DOHH2 (cell line): ENCODE data around the gene PON1.

Source experiments
- H3F3A ChIP-seq: fragments of 200-600 bp; sonication (generic), shearing (Covaris generic); 2 replicates; pipeline ENCODE4 v1.6.0; 2016; ENCODE audit warnings: antibody characterized with exemption, mild to moderate bottlenecking; ENCODE audit not compliant: control insufficient read depth, insufficient read depth
- H3K27ac ChIP-seq: fragments of 200-600 bp; sonication (generic); 2 replicates; pipeline ENCODE4 v1.5.1; 2014; ENCODE audit warnings: low read depth, mild to moderate bottlenecking, low read length, moderate library complexity
- H3K27me3 ChIP-seq: fragments of 200-600 bp; sonication (generic); 2 replicates; pipeline ENCODE4 v1.6.1; 2014; ENCODE audit warnings: mild to moderate bottlenecking, low read length, mixed read lengths; ENCODE audit not compliant: control insufficient read depth
- H3K36me3 ChIP-seq: fragments of 200-600 bp; sonication (generic); 2 replicates; pipeline ENCODE4 v1.6.1; 2014; ENCODE audit warnings: mild to moderate bottlenecking, low read length, moderate library complexity, mixed read lengths; ENCODE audit not compliant: control insufficient read depth
- H3K4me1 ChIP-seq: fragments of 200-600 bp; sonication (generic); 2 replicates; pipeline ENCODE4 v1.6.1; 2014; ENCODE audit warnings: mild to moderate bottlenecking, low read length, mixed read lengths; ENCODE audit not compliant: control insufficient read depth
- H3K4me2 ChIP-seq: fragments of 200-600 bp; sonication (generic); 2 replicates; pipeline ENCODE4 v1.6.0; 2014; ENCODE audit warnings: mild to moderate bottlenecking, low read length, moderate library complexity
- H3K4me3 ChIP-seq: fragments of 200-600 bp; sonication (generic); 2 replicates; pipeline ENCODE4 v1.5.1; 2014; ENCODE audit warnings: mild to moderate bottlenecking, low read length, mixed read lengths
- H3K79me2 ChIP-seq: fragments of 200-600 bp; sonication (generic); 2 replicates; pipeline ENCODE4 v1.6.1; 2014; ENCODE audit warnings: mild to moderate bottlenecking, low read length, mixed read lengths; ENCODE audit not compliant: control insufficient read depth
- H3K9me2 ChIP-seq: fragments of 200-600 bp; sonication (generic); replicated peaks from 2 replicates; pipeline ENCODE4 v1.6.1; 2014; ENCODE audit warnings: mild to moderate bottlenecking, low read length, mixed read lengths; ENCODE audit not compliant: control insufficient read depth
- H3K9me3 ChIP-seq: fragments of 200-600 bp; sonication (generic); 2 replicates; pipeline ENCODE4 v1.6.1; 2014; ENCODE audit warnings: antibody characterized with exemption, low read length, mixed read lengths; ENCODE audit not compliant: control insufficient read depth, insufficient read depth
- H4K20me1 ChIP-seq: fragments of 200-600 bp; sonication (generic); 2 replicates; pipeline ENCODE4 v1.6.0; 2014; ENCODE audit warnings: low read depth, mild to moderate bottlenecking, antibody characterized with exemption, low read length, moderate library complexity; ENCODE audit not compliant: control insufficient read depth, insufficient read depth
- EZH2phosphoT487 ChIP-seq: fragments of 200-600 bp; sonication (generic); IDR thresholded peaks from 2 replicates; pipeline ENCODE4 v1.6.1; 2017; ENCODE audit warnings: borderline replicate concordance, mild to moderate bottlenecking, antibody characterized with exemption, low read length, moderate library complexity, mixed read lengths
- TF ChIP-seq, protein P1 (sequence below): fragments of 200-600 bp; sonication (generic); IDR thresholded peaks from one replicate; pipeline ENCODE4 v1.5.1; 2014; ENCODE audit warnings: antibody characterized with exemption, mild to moderate bottlenecking, low read depth, low read length; ENCODE audit not compliant: poor library complexity, severe bottlenecking

Gene PON1

DNA sequence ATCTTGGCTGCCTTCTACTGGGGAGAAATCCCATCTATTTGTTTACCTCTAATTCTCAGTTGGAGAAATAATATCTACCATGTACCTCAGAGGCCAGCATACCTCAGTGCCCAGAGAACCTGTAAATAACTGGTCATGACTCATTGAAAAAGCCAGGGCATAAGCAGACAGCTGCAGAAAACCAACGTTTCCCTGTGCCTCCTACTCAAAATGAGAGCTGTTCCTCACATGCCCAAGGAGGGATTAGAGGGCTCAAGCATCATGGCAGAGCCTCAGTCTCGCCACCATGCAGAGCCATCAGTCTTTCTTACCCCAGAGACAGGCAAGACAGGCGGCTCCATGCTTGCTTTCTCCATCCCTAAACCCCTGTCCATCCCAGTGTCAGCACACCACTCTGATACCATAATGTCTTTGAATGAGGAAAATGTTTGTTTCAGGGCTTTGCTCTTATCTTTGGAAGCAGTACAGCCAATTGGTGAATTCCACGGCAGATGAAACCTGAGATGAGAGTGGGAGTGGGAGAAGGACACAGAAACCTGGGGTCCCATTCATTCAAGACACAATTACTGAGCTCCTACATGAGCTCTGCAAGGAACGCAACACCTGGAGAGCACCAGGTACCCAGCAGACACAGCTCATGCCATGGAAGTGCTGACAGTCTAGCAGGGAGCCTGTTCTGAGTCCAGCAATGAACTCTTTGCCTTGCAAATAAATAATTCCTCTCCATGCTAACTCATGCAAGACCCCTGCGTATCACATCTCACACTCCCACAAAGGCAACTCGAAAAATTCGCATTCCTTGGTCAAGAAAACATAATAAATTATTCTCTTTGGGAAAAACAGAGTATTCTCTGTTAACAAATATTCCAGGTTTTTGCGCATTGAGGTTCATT is 21.1 kb downstream of the PON1 start:
- no peaks in the 10 kb centered on the region for H4K20me1 ChIP-seq
- H3K27me3 ChIP-seq, result no peaks in the 10 kb centered on the region
- no peak overlapping the region for H3K4me3 ChIP-seq
- no peaks in the 10 kb centered on the region for H3K9me2 ChIP-seq
- no peaks in the 10 kb centered on the region for H3K9me3 ChIP-seq
- no peaks in the 10 kb centered on the region for H3F3A ChIP-seq
- no peak overlapping the region for H3K27ac ChIP-seq
- no peak overlapping the region for H3K4me2 ChIP-seq
- H3K36me3 ChIP-seq, result no peaks in the 10 kb centered on the region
- TF ChIP-seq, protein P1, sequence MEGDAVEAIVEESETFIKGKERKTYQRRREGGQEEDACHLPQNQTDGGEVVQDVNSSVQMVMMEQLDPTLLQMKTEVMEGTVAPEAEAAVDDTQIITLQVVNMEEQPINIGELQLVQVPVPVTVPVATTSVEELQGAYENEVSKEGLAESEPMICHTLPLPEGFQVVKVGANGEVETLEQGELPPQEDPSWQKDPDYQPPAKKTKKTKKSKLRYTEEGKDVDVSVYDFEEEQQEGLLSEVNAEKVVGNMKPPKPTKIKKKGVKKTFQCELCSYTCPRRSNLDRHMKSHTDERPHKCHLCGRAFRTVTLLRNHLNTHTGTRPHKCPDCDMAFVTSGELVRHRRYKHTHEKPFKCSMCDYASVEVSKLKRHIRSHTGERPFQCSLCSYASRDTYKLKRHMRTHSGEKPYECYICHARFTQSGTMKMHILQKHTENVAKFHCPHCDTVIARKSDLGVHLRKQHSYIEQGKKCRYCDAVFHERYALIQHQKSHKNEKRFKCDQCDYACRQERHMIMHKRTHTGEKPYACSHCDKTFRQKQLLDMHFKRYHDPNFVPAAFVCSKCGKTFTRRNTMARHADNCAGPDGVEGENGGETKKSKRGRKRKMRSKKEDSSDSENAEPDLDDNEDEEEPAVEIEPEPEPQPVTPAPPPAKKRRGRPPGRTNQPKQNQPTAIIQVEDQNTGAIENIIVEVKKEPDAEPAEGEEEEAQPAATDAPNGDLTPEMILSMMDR, result no peak
- no peak for TF ChIP-seq EZH2phosphoT487
- H3K79me2 ChIP-seq, result no peaks in the 10 kb centered on the region
- H3K4me1 ChIP-seq, result no peaks in the 10 kb centered on the region

- Histone ChIP-seq H3F3A (no peaks in the 10 kb centered on the region), H3K36me3 (no peaks in the 10 kb centered on the region), H3K9me2 (no peaks in the 10 kb centered on the region), H3K27me3 (no peaks in the 10 kb centered on the region), H3K4me3 (no peak overlapping the region), H3K4me1 (no peaks in the 10 kb centered on the region), H3K4me2 (no peak overlapping the region), H4K20me1 (no peaks in the 10 kb centered on the region), H3K27ac (no peak overlapping the region), H3K79me2 (no peaks in the 10 kb centered on the region), H3K9me3 (no peaks in the 10 kb centered on the region)
- no peak for TF ChIP-seq EZH2phosphoT487
- TF ChIP-seq, protein P1, result no peak
Observed at GRCh38 chr7:95298091-95298490, 26.2 kb downstream of the PON1 start.

DNA sequence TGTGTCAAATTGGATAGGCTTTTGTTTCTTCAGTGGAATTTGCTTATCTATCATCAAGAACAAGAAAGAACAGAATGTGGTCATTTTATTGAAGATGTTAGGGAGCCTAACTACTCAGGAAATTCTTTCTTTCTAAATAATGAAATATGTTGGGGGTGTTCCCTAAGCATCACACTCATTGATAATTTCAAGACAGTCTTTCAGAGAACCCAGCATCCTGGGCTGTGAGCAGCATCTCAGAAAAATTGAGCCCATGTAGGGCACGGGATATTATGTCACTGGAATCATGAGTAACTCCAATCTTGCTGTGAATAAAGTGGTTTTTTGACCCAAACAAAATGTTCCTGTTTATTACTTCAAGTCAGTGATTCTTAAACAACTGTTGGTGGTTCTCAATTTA is 27.3 kb downstream of the PON1 start:
- no peaks in the 10 kb centered on the region for H3K36me3 ChIP-seq
- no peaks in the 10 kb centered on the region for H3F3A ChIP-seq
- no peaks in the 10 kb centered on the region for H4K20me1 ChIP-seq
- no peak overlapping the region for H3K4me3 ChIP-seq
- H3K27me3 ChIP-seq, result no peaks in the 10 kb centered on the region
- H3K79me2 ChIP-seq, result no peaks in the 10 kb centered on the region
- H3K27ac ChIP-seq, result no peak overlapping the region
- H3K4me1 ChIP-seq, result no peaks in the 10 kb centered on the region
- no peaks in the 10 kb centered on the region for H3K9me2 ChIP-seq
- H3K9me3 ChIP-seq, result no peaks in the 10 kb centered on the region
- H3K4me2 ChIP-seq, result no peak overlapping the region
- no peak for TF ChIP-seq EZH2phosphoT487
- TF ChIP-seq, protein P1, result no peak
